Stimulated activated CD8-positive, alpha-beta memory T cell treated with anti-CD3 and anti-CD28 coated beads, Interleukin-15, amount 100 ng/mL, for 4 hours (primary cell): ENCODE data around the gene NXPE1.

ENCODE experiments used
- DNase-seq, 2 donors: peaks; one replicate each; pipeline ENCODE4 v3.0.0-alpha.2; 2020; ENCODE audit warnings: low read depth in 2 of 2

NXPE1 gene

GRCh38 chr11:114562166-114562916 lies 2.7 kb upstream of the NXPE1 start:
- DNase-seq, result no peak

GRCh38 chr11:114556135-114556534 lies 3.5 kb downstream of the NXPE1 start:
- no peak for DNase-seq

DNA sequence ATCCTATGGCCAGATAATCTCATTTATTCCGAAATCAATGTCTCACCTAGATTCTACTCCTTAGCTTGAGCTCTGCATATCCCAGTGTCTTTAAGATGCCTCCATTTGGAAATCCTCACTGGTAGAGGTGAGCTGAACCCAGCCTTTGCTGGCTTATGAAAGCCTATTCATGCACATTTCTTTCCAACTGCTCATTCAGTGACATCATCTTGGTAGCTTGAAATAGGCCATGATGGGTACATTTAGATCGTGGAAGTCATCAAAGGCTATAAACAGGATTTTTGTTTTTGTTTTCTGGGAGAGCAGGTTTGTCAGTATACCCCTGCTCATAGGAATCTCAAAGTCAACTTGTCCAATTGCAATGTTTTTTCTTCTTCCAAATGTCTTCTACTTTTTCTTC lies 6.0 kb downstream of the NXPE1 start:
- DNase-seq, result no peak

- no peak for DNase-seq
These were observed 8.6 kb downstream of the NXPE1 start for GRCh38 chr11:114551060-114551459.

DNA sequence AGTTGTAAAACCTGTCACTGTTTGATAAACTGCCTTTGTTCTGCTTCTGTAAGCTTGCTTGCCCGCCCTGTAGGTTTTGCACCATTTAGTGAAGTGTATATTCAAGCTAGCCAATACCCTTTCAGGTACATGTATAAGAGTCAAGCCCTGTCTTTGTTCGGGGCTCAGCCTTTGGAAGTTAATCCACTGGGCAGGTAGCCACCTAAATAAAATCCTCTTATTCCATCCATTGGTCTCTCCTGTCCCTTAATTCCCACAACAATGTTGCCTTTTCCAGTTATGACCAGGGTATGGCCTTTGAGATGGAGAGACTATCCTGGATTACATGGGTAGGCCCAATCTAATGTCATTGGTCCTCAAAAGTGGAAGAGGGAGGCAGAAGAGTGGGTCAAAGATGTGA lies 34.0 kb downstream of the NXPE1 start:
- no peak for DNase-seq

- no peak for DNase-seq
These were observed 35.6 kb downstream of the NXPE1 start for GRCh38 chr11:114524122-114524521.

DNA sequence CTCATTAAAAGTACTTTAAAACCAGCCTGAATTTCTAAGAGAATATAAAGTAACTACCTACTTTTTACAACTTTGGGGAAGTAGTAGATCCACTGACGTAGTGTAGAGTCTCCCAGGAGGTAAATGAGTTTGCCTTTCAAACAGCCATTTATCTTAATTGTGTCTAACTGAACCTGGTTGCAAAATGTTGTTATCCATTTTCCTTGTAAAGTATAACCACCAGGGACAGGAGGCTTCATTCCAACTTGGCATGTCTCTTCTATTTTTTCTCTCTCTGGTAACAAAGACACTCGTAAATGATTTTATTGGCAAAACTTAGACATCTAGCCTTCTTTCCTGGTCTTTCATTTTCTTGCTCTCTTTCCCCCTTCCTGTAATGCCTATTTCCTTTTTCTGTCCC lies 36.9 kb downstream of the NXPE1 start:
- DNase-seq, result no peak

DNA sequence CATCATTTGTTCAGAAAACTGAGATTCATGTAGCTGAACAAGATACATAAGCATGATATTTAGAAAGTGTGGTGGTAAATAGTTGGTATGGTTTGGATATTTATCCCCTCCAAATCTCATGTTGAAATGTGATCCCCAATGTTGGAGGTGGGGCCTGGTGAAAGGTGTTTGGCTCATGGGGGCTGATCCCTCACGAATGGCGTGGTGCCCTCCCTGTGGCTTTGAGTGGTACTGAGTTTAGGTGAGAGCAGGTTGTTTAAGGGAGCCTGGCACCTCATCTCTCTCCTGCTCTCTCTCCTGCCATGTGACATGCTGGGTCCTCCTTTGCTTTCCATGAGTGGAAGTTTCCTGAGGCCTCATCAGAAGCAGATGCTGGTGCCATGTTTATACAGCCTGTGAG lies 48.1 kb downstream of the NXPE1 start:
- no peak for DNase-seq

DNA sequence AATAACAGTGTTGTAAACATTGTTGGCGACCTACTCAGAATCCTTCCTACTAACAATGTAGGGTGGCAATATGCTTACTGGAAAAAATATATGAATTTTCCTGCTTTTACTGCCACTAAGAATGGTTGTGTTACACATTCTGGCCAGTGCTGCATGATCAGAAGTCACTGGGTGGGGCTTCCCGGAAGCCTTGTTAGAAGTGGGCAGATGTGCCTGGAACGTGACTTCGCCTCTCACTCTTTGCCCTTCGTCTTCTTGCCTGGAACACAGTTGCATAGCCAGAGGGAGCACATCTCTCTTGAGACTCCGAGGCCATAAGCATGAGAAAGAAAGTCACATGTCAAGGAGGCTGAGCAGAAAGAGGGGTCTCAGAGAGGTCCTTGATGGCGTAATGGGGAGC lies 48.6 kb downstream of the NXPE1 start:
- DNase-seq, result no peak

DNA sequence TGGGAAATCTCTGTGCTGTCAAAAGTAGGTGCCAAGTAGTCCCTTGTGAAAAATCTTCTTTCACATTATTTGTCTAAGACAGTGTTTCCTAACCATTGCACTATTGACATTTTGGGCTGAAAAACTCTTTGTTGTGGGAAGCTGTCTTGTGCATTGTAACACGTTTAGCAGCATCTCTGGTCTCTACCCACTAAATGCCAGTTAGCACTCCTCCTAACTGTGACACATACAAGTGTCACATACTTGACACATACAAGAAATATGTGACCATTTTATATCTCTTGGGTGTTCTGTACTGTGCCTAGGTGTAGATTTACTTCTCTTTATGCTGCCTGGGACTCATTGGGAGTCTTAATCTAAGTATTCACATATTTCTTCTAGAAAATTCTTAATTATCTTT lies 57.8 kb downstream of the NXPE1 start:
- no peak for DNase-seq

GRCh38 chr11:114499756-114500155 lies 59.9 kb downstream of the NXPE1 start:
- DNase-seq, result no peak

DNA sequence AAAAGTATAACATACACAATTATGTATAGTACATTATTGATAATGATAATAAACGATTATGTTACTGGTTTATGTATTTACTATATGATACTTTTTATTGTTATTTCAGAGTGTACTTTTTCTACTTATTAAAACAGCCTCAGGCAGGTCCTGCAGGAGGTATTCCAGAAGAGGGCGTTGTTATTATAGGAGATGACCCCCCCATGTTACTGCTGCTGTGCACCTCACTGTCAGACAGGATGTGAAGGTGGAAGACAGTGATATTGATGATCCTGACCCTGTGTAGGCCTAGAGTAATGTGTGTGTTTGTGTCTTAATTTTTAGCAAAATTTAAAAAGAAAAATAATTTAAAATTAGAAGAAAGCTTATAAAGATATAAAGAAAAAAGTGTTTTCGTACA lies 62.8 kb downstream of the NXPE1 start:
- DNase-seq, result no peak

GRCh38 chr11:114483929-114484328 lies 75.8 kb downstream of the NXPE1 start:
- DNase-seq, result no peak

GRCh38 chr11:114482114-114482513 lies 77.6 kb downstream of the NXPE1 start:
- no peak for DNase-seq

- DNase-seq, result no peak
These were observed 80.3 kb downstream of the NXPE1 start for GRCh38 chr11:114479331-114479730.

DNA sequence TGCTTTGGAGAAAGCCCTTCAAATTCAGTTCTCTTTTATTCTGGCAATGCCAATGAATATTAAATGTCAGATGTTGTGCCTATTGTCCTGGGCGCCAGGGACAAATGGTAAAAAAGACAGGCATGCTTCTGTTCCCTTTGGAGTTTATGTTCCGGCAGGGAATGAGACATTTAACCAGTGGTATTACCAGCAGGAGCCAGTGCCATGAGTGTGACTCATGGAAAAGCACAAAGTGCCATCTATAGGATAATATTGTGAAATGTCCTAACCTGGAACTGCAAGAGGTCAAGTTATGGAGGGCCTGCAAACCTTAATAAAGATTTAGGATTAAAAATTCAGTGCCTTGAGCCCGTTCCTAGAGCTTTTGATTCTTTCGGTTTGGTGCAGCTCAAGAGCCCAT lies 80.9 kb downstream of the NXPE1 start:
- DNase-seq, result no peak

DNA sequence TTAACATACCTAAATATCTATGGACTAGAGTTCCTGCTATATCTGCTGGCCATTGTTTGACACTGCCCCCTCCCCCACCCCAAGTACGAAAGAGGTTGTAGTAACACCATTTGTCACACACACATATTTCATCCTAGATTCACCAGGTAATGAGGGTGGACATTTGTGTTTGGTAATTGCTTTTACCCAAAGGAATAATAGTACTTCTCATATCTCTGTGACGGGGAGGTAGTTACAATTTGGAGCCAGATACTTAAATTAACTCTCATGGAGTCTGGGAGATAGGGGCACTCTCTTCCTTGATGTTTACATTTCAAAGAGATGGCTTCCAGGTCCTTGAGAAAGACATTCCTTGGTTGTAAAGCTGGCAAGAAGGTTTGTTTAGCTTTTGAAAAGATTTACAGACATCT lies 81.7 kb downstream of the NXPE1 start:
- DNase-seq, result no peak

DNA sequence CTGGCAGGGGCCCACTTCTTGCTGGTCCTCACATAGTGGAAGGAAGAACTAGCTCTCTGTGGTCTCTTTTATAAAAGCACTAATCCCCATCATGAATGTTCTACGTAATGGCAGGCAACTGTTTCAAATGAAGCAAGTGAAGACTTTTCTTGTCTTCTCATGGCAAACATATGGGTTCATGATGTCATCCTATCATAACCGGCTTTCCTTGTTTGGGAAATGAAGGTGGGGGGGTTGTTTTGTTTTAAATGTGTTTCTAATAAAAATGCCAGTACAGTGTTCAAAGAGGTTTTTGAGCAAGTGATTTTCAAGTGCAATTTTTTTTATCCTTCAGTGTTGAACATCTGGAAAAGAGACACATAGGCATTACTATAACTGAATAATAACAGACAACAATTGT lies 87.0 kb downstream of the NXPE1 start:
- no peak for DNase-seq
